Left cardiac atrium (tissue), 4 donors: Measurements from ENCODE around the gene PDZD7. TPM values are rescaled to one million over a fixed set of nuclear protein-coding genes. Genes with fewer than 3 reads are reported as not detected.
A peak's percentile ranks its signal among the peaks of the same experiment; 100 is the strongest.
"Not testable (repeated sequence)": the region's sequence is repeated elsewhere in the genome, so short reads cannot be mapped to it uniquely, and the experiment has no call there.

Experiments
- ATAC-seq, 2 donors: fragments of 200-7000 bp; cut with Tn5 transposase; one replicate each; pipeline ENCODE4 v1.9.1; 2020; ENCODE audit warnings: mild to moderate bottlenecking in 2 of 2, moderate library complexity in 2 of 2
- DNase-seq: peaks from one replicate; pipeline ENCODE4 v3.0.0-alpha.2; 2020
- intact Hi-C, 2 donors: fragments of 100-400 bp; cut with DNase I; formaldehyde crosslinking; loops; one replicate each; pipeline versions ENCODE4 v1.14.1 to v1.15.1; 2022 to 2023
- total RNA-seq, 2 donors: library from RNA; stranded (reverse); fragmentation: NEBNext Ultra II Directional; extraction: Animal tissue kit (Norgen Biotek cat#: 25700); gene quantifications; one replicate each; pipeline ENCODE4 v1.2.1, GENCODE V29; 2021
- donor health status: DM: no; HTN: yes; CAD: no.
- donor health status: DM: no; HTN: yes; CAD: no; lungs with severe emphysema.
- donor health status: DM: yes; HTN: yes; CAD: no.
- donor health status: Dilated cardiomyopathy.

PDZD7 gene
- total RNA-seq, 2 donors from 2014 or later: 0.44 to 0.50 TPM

- ATAC-seq (peak in 1 of 2 donors; percentile 0), DNase-seq (no peak)
- intact Hi-C loops: loop anchor here in 1 of 2 donors (2.0 kb wide), 1 partner anchor 17 kb away; the partner anchor contains the start of gene KAZALD1
These were observed 12.4 kb upstream of the PDZD7 start for GRCh38 chr10:101043363-101043707.

- intact Hi-C loops: loop anchor here in 1 of 2 donors (2.0 kb wide), 1 partner anchor 18 kb away; the partner anchor contains the start of gene KAZALD1
- peak; percentile 98 for DNase-seq
- peak; percentile 95 for ATAC-seq
These were observed 11.9 kb upstream of the PDZD7 start for GRCh38 chr10:101042667-101043362.

GRCh38 chr10:101042118-101042517 is 11.2 kb upstream of the PDZD7 start:
- intact Hi-C loops: loop anchor here in 1 of 2 donors (2.0 kb wide), 1 partner anchor 19 kb away; the partner anchor contains the start of gene KAZALD1
- ATAC-seq (no peak), DNase-seq (no peak)

- DNase-seq (peak; percentile 78), ATAC-seq (peak; percentile 73 to 80)
- intact Hi-C loops: no loop called here
These were observed 10.4 kb upstream of the PDZD7 start for GRCh38 chr10:101041252-101041761.

GRCh38 chr10:101040851-101041250 is 9.9 kb upstream of the PDZD7 start:
- intact Hi-C loops: no loop called here
- ATAC-seq (no peak), DNase-seq (no peak)

- DNase-seq (no peak), ATAC-seq (no peak)
- intact Hi-C loops: no loop called here
These were observed 9.1 kb upstream of the PDZD7 start for GRCh38 chr10:101040061-101040460.

- ATAC-seq (no peak), DNase-seq (no peak)
- intact Hi-C loops: no loop called here
These were observed 7.6 kb upstream of the PDZD7 start for GRCh38 chr10:101038484-101038883.

- intact Hi-C loops: no loop called here
- DNase-seq (no peak), ATAC-seq (no peak)
These were observed 5.8 kb upstream of the PDZD7 start for GRCh38 chr10:101036726-101037125.

- intact Hi-C loops: no loop called here
- no peak for DNase-seq
- ATAC-seq: no peak
These were observed 5.2 kb upstream of the PDZD7 start for GRCh38 chr10:101035916-101036702.

GRCh38 chr10:101035314-101035713 is 4.4 kb upstream of the PDZD7 start:
- intact Hi-C loops: no loop called here
- no peak for DNase-seq
- ATAC-seq: no peak

- DNase-seq, intact Hi-C loops, ATAC-seq: not testable (repeated sequence)
These were observed 3.5 kb upstream of the PDZD7 start for GRCh38 chr10:101034404-101034803.

- no peak for DNase-seq
- intact Hi-C loops: no loop called here
- no peak for ATAC-seq
These were observed 2.3 kb upstream of the PDZD7 start for GRCh38 chr10:101033276-101033675.

GRCh38 chr10:101032637-101033224 is 1.8 kb upstream of the PDZD7 start:
- ATAC-seq (peak; percentile 51 to 83), DNase-seq (peak; percentile 79)
- intact Hi-C loops: no loop called here

GRCh38 chr10:101031796-101032636 is 1.1 kb upstream of the PDZD7 start:
- ATAC-seq (peak; percentile 78 to 82), DNase-seq (peak; percentile 88)
- intact Hi-C loops: no loop called here

GRCh38 chr10:101030496-101031127 is 317 bp downstream of the PDZD7 start:
- no peak for ATAC-seq
- no peak for DNase-seq

GRCh38 chr10:101029520-101030295 is 1.2 kb downstream of the PDZD7 start:
- intact Hi-C loops: no loop called here
- ATAC-seq (no peak), DNase-seq (peak; percentile 34)

More at GRCh38 chr10:101030496-101031127, 317 bp downstream of the PDZD7 start:
- intact Hi-C loops: no loop called here

- intact Hi-C loops: no loop called here
- DNase-seq (no peak), ATAC-seq (no peak)
These were observed 2.2 kb downstream of the PDZD7 start for GRCh38 chr10:101028446-101029337.
